Measurements from ENCODE around the gene ZNF333. TPM values are rescaled to one million over a fixed set of nuclear protein-coding genes. Genes with fewer than 3 reads are reported as not detected.
"Not testable (repeated sequence)": the region's sequence is repeated elsewhere in the genome, so short reads cannot be mapped to it uniquely, and the experiment has no call there.

Gene ZNF333
- polyA plus RNA-seq, 1 experiment, result 16.4 TPM

GRCh38 chr19:14770136-14770535 is 80.3 kb downstream of the ZNF333 start:
- Histone ChIP-seq H3K36me3 (ENCODE audit: control insufficient read depth, insufficient read depth, low read length) (peaks cover 2% of the 10 kb centered on the region; the same call in 1 of the 2 replicates), H3K4me3 (ENCODE audit: low read depth, low read length) (no peak overlapping the region), H3K27me3 (ENCODE audit: control insufficient read depth, insufficient read depth, low read length) (no peaks in the 10 kb centered on the region)
- TF ChIP-seq, protein P1, sequence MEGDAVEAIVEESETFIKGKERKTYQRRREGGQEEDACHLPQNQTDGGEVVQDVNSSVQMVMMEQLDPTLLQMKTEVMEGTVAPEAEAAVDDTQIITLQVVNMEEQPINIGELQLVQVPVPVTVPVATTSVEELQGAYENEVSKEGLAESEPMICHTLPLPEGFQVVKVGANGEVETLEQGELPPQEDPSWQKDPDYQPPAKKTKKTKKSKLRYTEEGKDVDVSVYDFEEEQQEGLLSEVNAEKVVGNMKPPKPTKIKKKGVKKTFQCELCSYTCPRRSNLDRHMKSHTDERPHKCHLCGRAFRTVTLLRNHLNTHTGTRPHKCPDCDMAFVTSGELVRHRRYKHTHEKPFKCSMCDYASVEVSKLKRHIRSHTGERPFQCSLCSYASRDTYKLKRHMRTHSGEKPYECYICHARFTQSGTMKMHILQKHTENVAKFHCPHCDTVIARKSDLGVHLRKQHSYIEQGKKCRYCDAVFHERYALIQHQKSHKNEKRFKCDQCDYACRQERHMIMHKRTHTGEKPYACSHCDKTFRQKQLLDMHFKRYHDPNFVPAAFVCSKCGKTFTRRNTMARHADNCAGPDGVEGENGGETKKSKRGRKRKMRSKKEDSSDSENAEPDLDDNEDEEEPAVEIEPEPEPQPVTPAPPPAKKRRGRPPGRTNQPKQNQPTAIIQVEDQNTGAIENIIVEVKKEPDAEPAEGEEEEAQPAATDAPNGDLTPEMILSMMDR (IDR thresholded peaks at IDR 0.05; ENCODE audit: insufficient read depth, low read depth, low read length), result no peak
- POLR2A ChIA-PET, result no interaction called here
- no peak for DNase-seq (ENCODE audit: low read depth)
- CTCF ChIA-PET, result no interaction called here

DNA sequence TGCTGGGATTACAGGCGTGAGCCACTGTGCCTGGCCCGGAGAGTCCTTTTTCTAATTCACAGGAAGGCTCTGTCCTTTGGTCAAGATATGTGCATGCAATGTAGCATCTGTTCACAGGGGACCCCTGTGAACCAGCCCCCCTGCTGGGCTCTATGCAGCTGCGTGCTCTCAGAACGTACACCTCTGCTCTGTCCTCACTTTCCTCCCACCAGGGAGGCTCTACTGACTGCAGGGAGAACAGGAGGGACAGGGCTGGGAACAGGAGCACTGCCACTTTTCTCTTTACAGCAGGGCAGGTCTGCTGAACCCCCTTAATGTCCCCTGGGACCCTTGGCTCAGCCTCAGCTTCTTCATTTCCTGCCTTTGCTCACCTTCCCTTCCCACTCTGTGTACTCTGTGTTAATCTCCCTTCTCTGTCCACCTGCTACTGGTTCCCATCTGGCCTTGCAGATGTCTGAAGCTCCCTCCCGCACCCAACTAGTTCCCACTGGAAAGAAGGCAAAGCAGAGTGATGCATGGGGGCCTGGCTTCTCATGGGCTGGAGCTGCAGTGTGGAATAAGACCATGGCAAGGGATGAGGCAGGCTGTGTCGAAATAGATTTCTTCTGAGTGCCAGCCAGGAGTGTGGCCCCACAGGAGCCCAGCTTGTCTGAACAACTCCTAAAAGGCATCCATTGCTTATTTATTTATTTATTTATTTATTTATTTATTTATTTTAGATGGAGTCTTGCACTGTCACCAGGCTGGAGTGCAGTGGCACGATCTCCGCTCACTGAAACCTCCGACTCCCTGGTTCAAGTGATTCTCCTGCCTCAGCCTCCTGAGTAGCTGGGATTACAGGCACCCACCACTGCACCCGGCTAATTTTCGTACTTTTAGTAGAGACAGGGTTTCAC is 81.3 kb downstream of the ZNF333 start:
- no peak overlapping the region for H3K4me3 ChIP-seq (ENCODE audit: low read depth, low read length)
- ChIA-PET CTCF (no interaction called here), POLR2A (no interaction called here)
- H3K27me3 ChIP-seq (ENCODE audit: control insufficient read depth, insufficient read depth, low read length), result no peaks in the 10 kb centered on the region
- peaks cover 2% of the 10 kb centered on the region; the same call in 1 of the 2 replicates for H3K36me3 ChIP-seq (ENCODE audit: control insufficient read depth, insufficient read depth, low read length)
- TF ChIP-seq, protein P1 (IDR thresholded peaks at IDR 0.05; ENCODE audit: insufficient read depth, low read depth, low read length), result no peak
- no peak for DNase-seq (ENCODE audit: low read depth)

DNA sequence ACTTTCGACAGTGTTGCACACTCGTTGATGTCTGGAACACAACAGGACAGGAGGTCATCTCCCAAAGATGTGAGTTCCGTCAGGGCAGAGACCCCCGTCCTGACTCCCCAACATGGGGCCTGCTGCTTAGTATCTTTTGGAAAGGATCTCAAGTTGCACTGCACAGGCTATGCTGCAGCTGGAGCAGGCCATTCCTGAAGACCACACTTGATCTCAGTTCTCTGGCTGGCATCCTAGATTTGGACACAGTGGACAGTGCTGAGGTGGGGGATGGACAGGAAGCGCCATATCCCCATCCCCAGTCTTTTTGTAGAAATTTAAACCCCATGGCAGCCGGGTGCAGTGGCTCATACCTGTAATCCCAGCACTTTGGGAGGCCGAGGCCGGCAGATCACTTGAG is 82.6 kb downstream of the ZNF333 start:
- CTCF ChIA-PET, result no interaction called here
- POLR2A ChIA-PET, result interaction anchor here (0.7 kb wide), 1 partner anchor 82 kb away, joined by 20 read pairs; no protein-coding TSS in a partner anchor
- TF ChIP-seq, protein P1 (IDR thresholded peaks at IDR 0.05; ENCODE audit: insufficient read depth, low read depth, low read length), result no peak
- Histone ChIP-seq H3K27me3 (ENCODE audit: control insufficient read depth, insufficient read depth, low read length) (no peaks in the 10 kb centered on the region), H3K4me3 (ENCODE audit: low read depth, low read length) (no peak overlapping the region), H3K36me3 (ENCODE audit: control insufficient read depth, insufficient read depth, low read length) (peaks cover 2% of the 10 kb centered on the region; the same call in 1 of the 2 replicates)
- no peak for DNase-seq (ENCODE audit: low read depth)

- Histone ChIP-seq H3K27me3 (ENCODE audit: control insufficient read depth, insufficient read depth, low read length) (no peaks in the 10 kb centered on the region), H3K4me3 (ENCODE audit: low read depth, low read length) (no peak overlapping the region), H3K36me3 (ENCODE audit: control insufficient read depth, insufficient read depth, low read length) (peaks cover 2% of the 10 kb centered on the region; the same call in 1 of the 2 replicates)
- CTCF ChIA-PET, result no interaction called here
- DNase-seq (ENCODE audit: low read depth), result no peak
- POLR2A ChIA-PET, result interaction anchor here (0.7 kb wide), 1 partner anchor 82 kb away, joined by 20 read pairs; no protein-coding TSS in a partner anchor
- TF ChIP-seq, protein P1 (IDR thresholded peaks at IDR 0.05; ENCODE audit: insufficient read depth, low read depth, low read length), result no peak
Observed at GRCh38 chr19:14772995-14773394, 83.1 kb downstream of the ZNF333 start.

GRCh38 chr19:14773722-14774121 is 83.9 kb downstream of the ZNF333 start:
- POLR2A ChIA-PET; CTCF ChIA-PET; DNase-seq (ENCODE audit: low read depth); H3K36me3 ChIP-seq (ENCODE audit: control insufficient read depth, insufficient read depth, low read length); H3K27me3 ChIP-seq (ENCODE audit: control insufficient read depth, insufficient read depth, low read length); H3K4me3 ChIP-seq (ENCODE audit: low read depth, low read length): not testable (repeated sequence)

Measured in BJ (cell line).